ENCODE data around the gene SLC25A23.
"Not testable (repeated sequence)": the region's sequence is repeated elsewhere in the genome, so short reads cannot be mapped to it uniquely, and the experiment has no call there.

The SLC25A23 gene

GRCh38 chr19:6455924-6456323 is 3.7 kb downstream of the SLC25A23 start:
- DNase-seq = no peak

- no peak for DNase-seq
Observed at GRCh38 chr19:6453951-6454565, 5.5 kb downstream of the SLC25A23 start.

- DNase-seq = no peak
Observed at GRCh38 chr19:6452899-6453298, 6.7 kb downstream of the SLC25A23 start.

- DNase-seq = no peak
Observed at GRCh38 chr19:6452223-6452614, 7.4 kb downstream of the SLC25A23 start.

- DNase-seq = no peak
Observed at GRCh38 chr19:6451583-6452222, 7.9 kb downstream of the SLC25A23 start.

GRCh38 chr19:6450166-6450565 is 9.4 kb downstream of the SLC25A23 start:
- DNase-seq = no peak

GRCh38 chr19:6448045-6448444 is 11.5 kb downstream of the SLC25A23 start:
- no peak for DNase-seq

- no peak for DNase-seq
Observed at GRCh38 chr19:6446452-6446851, 13.1 kb downstream of the SLC25A23 start.

- DNase-seq = no peak
Observed at GRCh38 chr19:6443986-6444385, 15.6 kb downstream of the SLC25A23 start.

- no peak for DNase-seq
Observed at GRCh38 chr19:6442087-6442688, 17.4 kb downstream of the SLC25A23 start.

- no peak for DNase-seq
Observed at GRCh38 chr19:6440905-6441304, 18.7 kb downstream of the SLC25A23 start.

GRCh38 chr19:6439743-6440142 is 19.8 kb downstream of the SLC25A23 start:
- DNase-seq = no peak

GRCh38 chr19:6433663-6434062 is 25.9 kb downstream of the SLC25A23 start, which contains the start of gene SLC25A41:
Gene SLC25A41, minus strand, starts transcription at chr19:6433763. Its CDS starts 70 bp downstream, at chr19:6433693.
- DNase-seq = no peak

- no peak for DNase-seq
Observed at GRCh38 chr19:6433165-6433564, 26.4 kb downstream of the SLC25A23 start.

- no peak for DNase-seq
Observed at GRCh38 chr19:6431891-6432290, 27.7 kb downstream of the SLC25A23 start.

GRCh38 chr19:6429419-6430221 is 30.0 kb downstream of the SLC25A23 start:
- no peak for DNase-seq

GRCh38 chr19:6428692-6429418 is 30.7 kb downstream of the SLC25A23 start:
- not testable (repeated sequence) for DNase-seq

GRCh38 chr19:6427131-6427530 is 32.5 kb downstream of the SLC25A23 start:
- no peak for DNase-seq

- DNase-seq = no peak
Observed at GRCh38 chr19:6425732-6426620, 33.6 kb downstream of the SLC25A23 start.

- peak; percentile 100 for DNase-seq
Observed at GRCh38 chr19:6424939-6425731, 34.5 kb downstream of the SLC25A23 start.

Data from CD4-positive, alpha-beta T cell treated with Interleukin-1 beta for 1 hour (primary cell).